Anterior cingulate cortex (tissue), 58 donors: Measurements from ENCODE around the gene FKBP1B.

Source experiments
- DNase-seq, 58 donors: peaks; one replicate each; lab custom pipeline; 2025; lab: John Stamatoyannopoulos, UW

The FKBP1B gene

DNA sequence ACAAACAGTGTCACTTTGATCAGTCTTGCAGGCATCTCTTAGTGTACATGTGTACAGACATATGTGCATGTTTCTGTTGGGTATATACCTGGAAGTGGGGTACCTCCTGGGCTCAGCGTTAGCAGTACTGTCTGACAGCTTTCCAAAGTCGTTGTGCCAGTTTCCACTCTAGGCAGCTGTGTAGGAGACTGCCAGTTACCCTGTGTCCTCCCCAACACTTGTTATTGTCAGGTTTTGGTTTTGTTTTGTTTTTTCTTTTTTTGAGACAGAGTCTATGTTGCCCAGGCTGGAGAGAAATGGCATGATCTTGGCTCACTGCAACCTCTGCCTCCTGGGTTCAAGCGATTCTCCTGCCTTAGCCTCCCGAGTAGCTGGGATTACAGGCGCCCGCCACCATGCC lies 6.2 kb downstream of the FKBP1B start:
- no peak for DNase-seq

DNA sequence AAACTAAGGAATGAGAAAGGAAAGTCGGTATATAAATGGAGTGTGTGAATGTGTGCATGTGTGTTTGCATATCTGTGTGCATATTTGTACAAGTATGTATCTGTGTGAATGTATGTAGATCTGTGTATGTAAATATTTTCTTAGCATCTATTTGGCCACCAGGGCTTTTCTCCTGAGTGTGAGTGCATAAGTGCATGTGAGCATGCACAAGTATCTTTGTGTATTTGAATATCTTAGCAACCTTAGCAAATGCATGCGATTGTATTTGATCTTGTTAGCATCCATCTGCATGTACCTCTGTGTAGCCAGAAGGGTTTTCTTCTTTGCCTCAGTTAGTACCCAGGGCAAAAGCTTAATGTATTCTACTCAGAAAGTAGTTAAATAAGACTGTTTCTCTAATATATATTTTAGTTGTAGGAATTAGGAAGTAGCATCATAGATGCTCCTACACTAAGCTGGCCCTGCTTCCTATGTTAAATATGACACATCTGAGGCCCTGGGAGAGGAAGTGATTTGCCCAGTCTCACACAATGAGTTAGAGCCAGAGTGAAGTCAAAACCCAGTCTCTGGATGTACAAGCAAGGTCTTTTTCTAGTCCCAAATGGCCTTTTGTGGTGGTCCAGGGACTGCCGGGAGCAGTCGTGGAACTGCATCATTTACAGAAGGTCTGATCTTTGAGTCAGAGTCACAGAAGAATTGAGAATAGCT lies 9.2 kb downstream of the FKBP1B start:
- no peak for DNase-seq

DNA sequence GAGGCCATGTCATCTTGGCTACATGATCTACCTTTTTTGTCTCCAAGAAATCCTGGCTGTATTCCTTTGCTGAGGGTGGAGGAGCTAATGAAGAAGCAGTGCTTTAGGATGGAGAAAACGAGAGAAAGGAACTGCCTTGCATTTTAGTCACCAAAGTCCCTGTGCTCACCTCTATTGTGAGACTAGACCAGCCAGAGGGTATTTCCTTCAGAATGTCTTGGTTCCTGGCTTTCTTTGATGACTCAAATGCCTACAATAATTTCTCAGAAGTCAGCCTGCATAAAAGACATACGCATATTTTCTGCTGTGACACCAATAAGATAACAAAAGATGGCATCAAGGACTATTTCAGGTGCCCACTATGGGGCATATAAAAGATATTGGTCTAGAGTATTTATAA lies 15.8 kb downstream of the FKBP1B start:
- DNase-seq: no peak

DNA sequence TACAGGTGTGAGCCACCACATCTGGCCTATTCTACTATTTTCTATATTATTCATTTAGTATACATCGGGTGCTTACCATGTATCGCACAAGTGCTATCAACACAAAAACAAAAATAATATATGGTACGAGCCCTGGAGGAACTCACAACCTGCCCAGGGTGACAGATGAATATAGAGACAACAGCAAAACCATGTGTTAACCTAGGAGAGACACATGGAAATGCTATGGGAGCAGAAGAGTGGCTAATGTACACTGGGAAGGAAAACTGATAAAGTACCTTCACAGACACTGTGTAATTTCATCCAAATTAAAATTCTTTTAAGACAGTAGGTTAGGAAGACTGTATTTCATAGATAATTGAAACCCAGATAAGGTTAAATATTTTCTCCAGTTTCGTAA lies 22.7 kb downstream of the FKBP1B start:
- no peak for DNase-seq

DNA sequence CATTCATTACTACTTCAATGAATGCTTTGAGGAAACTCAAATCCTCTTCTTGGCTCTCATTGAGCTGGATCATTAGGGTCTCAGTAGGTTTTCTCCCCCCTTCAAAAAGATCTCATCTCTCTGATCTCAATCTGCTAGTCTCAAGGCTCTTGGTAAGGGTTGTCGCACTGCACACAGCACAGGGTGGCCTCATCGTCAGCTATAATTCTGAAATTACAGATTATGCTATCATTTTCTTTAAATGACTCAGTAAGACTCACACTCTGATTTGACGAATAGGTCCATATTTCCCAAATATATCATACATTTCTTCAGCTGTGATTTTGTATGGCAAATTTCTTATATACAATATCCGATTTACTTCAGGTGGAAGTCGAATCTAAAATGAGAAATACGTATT lies 24.3 kb downstream of the FKBP1B start:
- no peak for DNase-seq

DNA sequence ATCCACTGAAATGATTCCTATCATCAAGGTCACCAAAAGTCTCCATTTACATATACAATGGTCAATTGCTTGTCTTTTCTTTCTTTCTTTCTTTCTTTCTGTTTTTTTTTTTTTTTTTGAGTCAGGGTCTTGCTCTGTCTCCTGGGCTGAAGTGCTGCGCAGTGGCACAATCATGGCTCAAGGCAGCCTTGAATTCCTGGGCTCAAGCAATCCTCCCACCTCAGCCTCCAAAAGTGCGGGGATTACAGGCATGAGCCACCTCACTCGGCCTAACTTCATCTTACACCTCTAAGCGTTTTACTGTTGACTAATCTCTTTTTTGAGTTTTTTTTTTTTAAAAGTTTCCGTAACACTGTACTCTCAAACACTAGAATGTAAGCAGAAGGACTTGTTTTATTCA lies 25.7 kb downstream of the FKBP1B start:
- DNase-seq: peak in 1 of 58 donors; percentile 5

DNA sequence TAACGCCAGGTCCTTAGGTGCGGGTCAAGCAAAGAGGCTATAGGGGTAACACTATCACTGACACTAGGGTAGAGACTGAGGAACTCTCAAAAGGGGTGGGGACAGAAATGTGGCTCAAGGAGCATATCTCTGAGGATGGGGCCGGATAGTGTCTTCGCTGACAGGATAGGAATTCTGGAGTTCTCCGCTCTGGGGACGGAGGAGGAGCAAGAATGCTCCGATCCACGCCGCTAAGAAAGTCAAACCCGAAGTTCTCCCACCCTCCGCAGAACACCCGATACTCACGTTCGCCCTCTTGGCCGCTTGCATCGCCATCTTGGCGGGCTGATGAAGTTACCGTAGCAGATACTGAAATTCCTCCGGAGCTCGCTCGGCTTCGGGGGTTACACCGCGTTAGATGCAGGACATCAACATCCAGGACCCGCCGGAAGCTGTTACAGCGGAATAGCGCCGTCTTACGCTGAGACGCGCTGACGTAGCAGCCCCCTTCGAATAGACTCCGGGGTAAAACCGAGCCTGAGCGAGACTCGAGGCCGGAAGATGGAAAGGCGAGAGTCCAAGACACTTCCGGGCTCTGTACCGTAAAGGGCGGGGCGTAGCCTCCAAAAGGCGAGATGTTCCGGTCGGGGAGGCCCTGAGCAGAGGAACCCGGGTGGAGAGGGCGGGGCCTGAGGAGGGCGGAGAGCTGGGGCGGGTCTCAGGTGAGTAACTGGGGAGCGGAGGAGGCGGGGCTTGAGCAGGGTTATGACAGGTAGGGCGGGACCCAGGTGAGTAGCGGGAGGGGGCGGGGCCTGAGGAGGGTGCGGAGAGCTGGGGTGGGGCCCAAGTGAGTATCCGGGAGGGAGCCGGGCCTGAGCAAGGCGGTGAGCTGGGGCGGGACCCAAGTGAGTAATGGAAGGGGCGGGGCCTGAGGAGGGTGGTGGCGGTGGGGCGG lies 26.6 kb downstream of the FKBP1B start, which contains the start of gene SF3B6:
Gene SF3B6, minus strand, starts transcription at position 412 of the 934 bp plus-strand sequence. Its CDS starts 97 bp downstream, at position 315.
- DNase-seq: peak; percentile 75 to 98 (median 95)

DNA sequence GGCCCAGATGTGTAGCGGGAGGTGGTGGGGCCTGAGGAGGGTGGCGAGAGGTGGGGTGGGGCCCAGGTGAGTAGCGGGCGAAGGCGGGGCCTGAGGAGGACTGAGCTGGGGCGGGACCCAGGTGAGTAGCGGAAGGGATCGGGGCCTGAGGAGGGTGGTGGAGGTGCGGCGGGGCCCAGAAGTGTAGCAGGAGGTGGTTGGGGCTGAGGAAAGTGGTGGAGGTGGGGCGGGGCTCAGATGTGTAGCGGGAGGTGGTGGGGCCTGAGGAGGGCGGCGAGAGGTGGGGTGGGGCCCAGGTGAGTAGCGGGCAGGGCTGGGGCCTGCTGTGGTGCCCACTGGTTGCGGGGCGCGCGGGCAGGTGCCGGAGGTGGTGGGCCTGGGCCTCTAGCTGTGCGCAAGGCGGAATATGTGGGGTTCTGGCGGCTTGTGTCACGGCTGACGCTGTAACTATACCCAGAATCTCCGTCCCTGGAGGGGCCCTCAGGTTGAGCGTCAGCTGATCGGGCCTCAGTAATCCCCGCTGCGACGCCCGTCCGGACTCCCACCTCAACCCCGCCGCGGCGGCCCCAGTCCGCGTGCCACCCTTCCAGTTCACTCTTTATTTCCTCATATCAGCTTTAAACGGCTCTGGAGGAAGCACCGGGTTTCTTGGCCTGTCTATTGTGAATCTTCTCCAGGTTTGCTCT lies 27.5 kb downstream of the FKBP1B start:
- DNase-seq: peak in 38 of 58 donors; percentile 7 to 75 (median 42)

DNA sequence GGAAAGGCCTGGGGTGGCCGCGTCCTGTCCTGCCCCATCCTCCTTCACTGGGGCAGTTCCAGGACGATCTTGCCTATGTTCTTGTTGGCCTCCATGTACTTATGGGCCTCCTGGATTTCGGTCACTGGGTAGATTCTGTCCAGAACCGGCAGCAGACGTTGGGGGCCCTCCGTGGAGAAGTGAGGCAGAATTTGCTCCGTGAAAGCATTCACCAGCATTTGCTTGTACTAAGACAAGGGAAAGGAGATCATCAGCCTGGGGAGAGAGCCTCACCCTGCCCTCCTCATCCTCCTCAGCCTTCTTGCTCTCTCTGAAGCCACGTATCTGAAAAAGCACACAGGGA lies 28.0 kb downstream of the FKBP1B start:
- DNase-seq: peak in 12 of 58 donors; percentile 2 to 41 (median 26)

DNA sequence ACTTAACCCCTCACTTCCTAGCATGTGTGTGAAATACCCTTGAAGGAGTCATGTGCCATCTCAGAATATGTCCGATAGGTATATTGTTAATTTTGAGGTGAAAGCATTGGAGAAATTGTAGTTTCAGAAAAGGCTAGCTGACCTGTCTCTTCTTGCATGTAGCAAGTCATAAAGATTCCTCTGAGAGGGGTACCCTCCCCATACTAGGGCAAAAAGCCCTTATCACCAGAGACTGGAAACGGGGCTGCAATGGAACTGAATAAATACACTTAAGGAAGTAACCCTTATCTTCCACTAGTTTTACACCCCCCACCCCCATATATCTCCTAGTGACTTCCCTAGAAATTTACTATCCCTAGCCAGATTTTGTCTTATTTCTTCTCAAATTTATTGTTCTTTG lies 28.3 kb downstream of the FKBP1B start:
- DNase-seq: no peak

DNA sequence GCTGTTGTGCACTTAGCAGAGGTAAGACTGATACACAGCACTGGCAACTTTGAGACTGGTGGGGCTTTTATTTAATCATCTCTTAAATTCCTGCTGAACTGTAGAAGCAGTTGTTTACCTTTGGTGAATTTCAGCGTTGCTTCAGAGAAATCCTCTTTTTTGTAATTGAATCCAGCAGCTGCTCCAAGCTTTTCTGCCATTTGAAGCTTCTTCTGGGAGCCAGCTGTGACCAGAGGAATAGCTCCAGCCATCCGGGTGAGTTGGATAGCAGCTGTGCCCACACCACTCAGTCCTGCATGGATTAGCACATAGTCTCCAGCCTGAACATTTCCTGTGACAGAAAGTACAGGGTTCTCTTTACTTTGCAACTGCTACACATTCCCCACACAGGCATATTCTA lies 31.2 kb downstream of the FKBP1B start:
- no peak for DNase-seq

DNA sequence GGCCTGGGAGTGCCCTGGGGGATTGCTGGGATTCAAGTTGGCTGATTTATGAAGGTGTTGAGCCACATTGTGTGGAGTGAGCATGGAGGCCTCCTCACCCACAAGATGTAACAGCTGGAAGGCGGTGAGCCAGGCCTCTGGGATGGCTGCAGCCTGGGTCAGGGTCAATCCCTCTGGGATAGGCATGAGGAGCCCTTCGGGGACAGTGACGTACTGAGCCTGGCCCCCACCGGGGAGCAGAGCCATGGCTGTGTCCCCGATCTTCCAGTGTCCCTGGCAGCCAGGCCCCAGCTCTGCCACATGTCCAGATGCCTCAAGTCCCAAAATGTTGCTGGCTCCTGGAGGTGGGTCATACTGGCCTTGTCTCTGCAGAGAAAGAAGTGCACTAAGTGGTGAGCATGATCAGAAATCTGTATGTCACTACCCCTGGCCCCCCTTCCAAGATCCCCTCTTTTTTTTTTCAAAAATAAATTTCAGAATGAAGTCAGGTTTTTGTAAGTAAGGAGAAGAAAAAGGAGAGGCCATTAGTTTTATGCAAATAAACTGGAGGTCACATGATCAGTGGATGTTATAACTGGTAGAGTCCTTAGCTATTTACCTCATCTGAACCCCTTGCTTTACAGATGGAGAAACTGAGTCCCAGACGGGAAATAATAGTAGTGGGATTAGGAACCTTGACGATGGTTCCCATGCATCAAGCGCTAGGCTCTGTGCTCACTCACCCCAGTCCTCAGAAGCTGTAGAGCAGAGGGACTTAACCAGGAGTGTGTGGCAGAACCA lies 33.4 kb downstream of the FKBP1B start:
- DNase-seq: no peak

DNA sequence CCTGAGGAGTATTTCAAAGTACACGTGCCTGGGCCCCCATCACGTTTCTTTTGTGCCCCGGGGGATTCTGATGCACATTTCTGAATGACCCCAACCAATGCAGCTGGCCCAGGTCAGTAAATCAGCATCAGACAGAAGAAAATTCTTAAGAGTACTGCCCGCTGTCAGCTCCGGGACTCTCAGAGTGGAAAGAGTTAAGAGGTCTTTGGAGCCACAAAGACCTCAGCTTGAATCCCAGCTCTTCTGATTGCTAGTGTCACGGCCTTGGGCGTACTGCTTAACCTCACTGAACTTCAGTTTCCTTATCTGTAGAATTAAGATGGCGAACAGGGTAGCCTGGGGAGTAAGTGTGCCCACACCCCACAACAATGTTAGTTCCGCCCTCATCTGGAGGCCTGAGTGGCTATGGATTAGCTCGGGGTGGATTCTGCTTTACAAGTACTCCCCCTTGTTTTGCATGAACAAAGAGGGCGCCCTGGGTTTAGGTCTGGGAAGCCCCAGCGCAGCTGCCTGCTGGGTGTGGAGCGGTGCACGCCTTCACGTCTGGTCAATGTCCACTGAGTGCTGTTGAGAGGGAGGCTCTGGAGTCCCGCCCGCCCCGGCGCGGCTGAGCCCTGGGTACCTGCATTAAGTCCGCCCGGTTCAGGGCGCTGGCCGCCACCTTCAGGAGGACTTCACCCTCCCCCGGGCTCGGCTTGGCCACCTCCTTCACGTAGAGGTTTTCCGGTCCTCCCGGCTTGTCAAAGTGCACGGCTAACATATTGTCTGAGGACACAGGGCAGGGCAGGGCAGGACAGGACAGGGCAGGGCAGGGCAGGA lies 34.2 kb downstream of the FKBP1B start:
- DNase-seq: peak in 12 of 58 donors; percentile 14 to 78 (median 57)

DNA sequence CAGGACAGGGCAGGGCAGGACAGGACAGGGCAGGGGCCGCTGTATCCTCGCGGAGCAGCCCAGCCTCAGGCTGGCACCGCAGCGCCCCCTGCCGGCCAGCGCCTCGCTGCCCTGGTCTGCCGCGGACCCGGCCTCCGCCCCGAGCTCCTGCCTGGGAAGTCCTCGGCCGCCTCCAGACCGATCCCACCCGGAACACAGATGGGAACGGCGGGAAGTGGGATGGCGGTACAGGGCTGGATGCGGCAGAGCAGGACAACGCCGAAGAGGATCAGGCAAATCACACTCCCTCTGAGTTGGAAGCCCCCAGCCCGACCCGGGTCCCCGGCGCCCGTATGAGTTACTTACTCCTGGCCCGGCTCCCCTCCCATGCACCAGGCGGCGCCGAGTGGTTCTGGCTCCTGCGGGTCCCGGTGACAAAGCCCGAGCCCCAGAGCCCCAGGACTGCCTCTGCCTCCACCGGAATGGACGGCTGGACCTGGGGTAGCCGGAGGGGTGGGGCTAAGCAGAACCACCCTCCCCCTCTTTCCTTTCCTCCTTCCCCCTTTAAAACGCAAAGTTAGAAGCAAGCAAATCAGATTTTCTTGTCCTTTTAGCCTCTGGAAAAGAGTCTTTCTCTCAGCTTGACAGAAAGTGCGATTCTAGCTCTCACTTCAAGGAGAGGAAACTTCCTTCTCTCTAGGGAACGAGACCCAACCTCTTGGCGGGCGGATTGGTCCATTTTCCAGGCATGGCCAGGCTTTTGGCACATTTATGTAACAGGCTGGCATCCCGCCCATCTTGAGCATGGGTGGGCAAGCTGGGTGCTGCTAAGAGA lies 35.1 kb downstream of the FKBP1B start, which contains the start of gene TP53I3:
Gene TP53I3, minus strand, starts transcription at position 449 of the 814 bp plus-strand sequence. CDS start 508 bp downstream, outside the sequence.
- peak in 57 of 58 donors; percentile 13 to 87 (median 71) for DNase-seq

DNA sequence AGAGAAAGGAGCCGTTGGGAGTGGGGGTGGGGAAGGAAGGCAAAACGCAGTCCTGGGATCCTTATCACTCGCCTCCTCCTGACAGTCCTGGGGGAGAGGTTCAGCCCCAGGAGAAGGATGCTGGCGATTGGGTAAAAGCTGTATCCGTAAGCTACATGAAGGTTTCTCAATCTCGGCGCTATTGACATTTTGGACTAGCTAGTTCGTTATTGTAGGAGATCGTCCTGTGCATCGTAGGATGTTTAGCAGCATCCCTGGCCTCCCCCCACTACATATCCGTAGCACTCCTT lies 35.6 kb downstream of the FKBP1B start:
- no peak for DNase-seq

DNA sequence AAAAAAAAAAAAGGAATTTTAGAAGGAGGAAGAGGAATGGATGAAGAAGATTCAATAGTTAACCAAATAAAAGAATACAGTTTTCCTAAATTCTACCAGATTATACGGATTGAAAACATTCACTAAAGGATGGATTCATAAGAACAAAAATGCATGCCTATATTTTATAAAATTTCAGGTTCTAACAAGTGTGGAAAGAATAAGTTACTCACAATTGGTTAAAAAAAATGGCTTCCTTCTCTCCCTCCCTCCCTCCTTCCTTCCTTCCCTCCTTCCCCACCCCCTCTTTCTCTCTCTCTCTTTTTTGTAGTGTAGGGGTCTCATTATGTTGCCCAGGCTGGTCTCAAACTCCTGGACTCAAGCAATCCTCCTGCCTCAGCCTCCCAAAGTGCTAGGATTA lies 36.7 kb downstream of the FKBP1B start:
- no peak for DNase-seq

DNA sequence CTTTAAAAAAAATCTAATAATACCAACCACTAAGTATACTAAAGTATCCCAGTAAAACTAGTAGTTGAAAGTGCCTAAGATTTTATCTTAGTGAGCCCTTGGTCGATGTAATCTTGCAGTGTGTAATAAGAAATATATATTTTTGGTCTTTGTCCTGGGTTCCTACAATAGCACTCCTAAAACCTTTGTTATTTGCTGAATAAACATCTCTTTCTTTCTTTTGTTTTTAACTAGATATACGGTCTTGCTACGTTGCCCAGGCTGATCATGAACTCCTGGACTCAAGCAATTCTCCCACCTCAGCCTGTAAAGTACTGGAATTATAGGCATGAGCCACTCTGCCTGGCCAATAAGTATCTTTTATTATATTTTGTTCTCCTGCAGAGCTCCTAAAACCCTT lies 37.5 kb downstream of the FKBP1B start:
- DNase-seq: no peak

DNA sequence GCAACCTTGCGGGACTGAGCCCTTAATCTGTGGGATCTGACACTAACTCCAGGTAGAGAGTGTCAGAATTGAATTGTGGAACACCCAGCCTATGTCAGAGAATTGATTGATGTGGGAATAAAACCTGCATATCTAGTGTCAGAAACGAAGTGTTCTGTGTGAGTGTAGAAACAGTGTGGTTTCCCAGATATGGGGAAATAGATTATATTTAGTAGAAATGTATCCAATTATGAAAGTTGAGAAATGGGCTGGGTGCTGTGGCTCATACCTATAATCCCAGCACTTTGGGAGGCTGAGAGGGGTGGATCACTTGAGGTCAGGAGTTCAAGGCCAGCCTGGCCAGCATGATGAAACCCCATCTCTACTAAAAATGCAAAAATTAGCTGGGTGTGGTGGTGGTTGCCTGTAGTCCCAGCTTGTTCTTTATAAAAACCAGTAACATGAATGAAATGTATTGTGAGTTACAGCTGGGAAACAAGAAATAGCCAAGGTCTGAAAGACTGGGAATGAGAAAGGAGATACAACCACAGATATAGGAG lies 39.3 kb downstream of the FKBP1B start:
- DNase-seq: no peak
